GM12878 (cell line): ENCODE results near the gene SCIMP. TPM values are rescaled to one million over a fixed set of nuclear protein-coding genes. Genes with fewer than 3 reads are reported as not detected.
"Not testable (repeated sequence)": the region's sequence is repeated elsewhere in the genome, so short reads cannot be mapped to it uniquely, and the experiment has no call there.

Experiments
- ATAC-seq: fragments of 200-7000 bp; cut with Tn5 transposase; 3 replicates; pipeline ENCODE4 v1.9.1; 2020; ENCODE audit warnings: mild to moderate bottlenecking, moderate library complexity
- BruUV-seq: library from RNA; stranded (reverse); fragments of 400-500 nt; replicated peaks from 2 replicates; lab custom pipeline; 2021; lab: Mats Ljungman, UMichigan
- CTCF ChIA-PET: fragments of 300-600 bp; sonication (Branson Sonifier 250); formaldehyde crosslinking; extraction: SDS; loops from one replicate; lab custom pipeline; 2021; ENCODE audit warnings: inconsistent platforms; lab: Yijun Ruan, JAX
- POLR2A ChIA-PET: fragments of 350-600 bp; formaldehyde crosslinking; extraction: SDS; loops from one replicate; lab custom pipeline; 2021; ENCODE audit warnings: inconsistent platforms; lab: Charles Lee
- RAD21 ChIA-PET: fragments of 300-600 bp; sonication (Branson Sonifier 250); formaldehyde crosslinking; loops from one replicate; lab custom pipeline; 2023; ENCODE audit warnings: antibody characterized with exemption; ENCODE audit not compliant: unreplicated experiment; lab: Charles Lee
- SMC1A ChIA-PET: fragments of 300-600 bp; sonication (Branson Sonifier 250); formaldehyde crosslinking; loops from one replicate; lab custom pipeline; 2023; ENCODE audit not compliant: unreplicated experiment, uncharacterized antibody; lab: Charles Lee
- DNase-seq: peaks from one replicate; pipeline ENCODE4 v3.0.0-alpha.2; 2011; ENCODE audit warnings: low read depth, low spot score
- FAIRE-seq: peaks from 3 replicates; lab custom pipeline; 2011; peaks lifted over from hg19 to GRCh38; lab: Jason Lieb, UNC
- H2AFZ ChIP-seq: 2 replicates; pipeline ENCODE4 v1.6.0; 2011; ENCODE audit warnings: low read depth, low read length, control low read depth; ENCODE audit not compliant: control insufficient read depth
- H3K27ac ChIP-seq: 2 replicates; pipeline ENCODE4 v1.5.1; 2011; ENCODE audit warnings: control low read depth; ENCODE audit not compliant: control insufficient read depth, insufficient read depth
- H3K27me3 ChIP-seq, 2 experiments: replicated peaks in 1 of 2; 2 replicates each; pipeline versions ENCODE4 v1.6.0 to v1.6.1; 2011; ENCODE audit warnings: low read length in 1 of 2; ENCODE audit not compliant: control insufficient read depth in 2 of 2, insufficient read depth in 2 of 2
- H3K36me3 ChIP-seq, 2 experiments: 2 replicates each; pipeline ENCODE4 v1.5.1; 2011; ENCODE audit warnings: low read length in 1 of 2; ENCODE audit not compliant: control insufficient read depth in 2 of 2, insufficient read depth in 2 of 2
- H3K4me1 ChIP-seq: 2 replicates; pipeline ENCODE4 v1.6.1; 2011; ENCODE audit warnings: mild to moderate bottlenecking, low read length, moderate library complexity, mixed read lengths; ENCODE audit not compliant: control insufficient read depth, insufficient read depth
- H3K4me2 ChIP-seq: 2 replicates; pipeline ENCODE4 v1.6.0; 2011; ENCODE audit warnings: control low read depth; ENCODE audit not compliant: control insufficient read depth, insufficient read depth
- H3K4me3 ChIP-seq: fragments of 200-600 bp; sonication (generic); 2 replicates; pipeline ENCODE4 v1.5.1; 2016
- H3K79me2 ChIP-seq: 2 replicates; pipeline ENCODE4 v1.6.0; 2011; ENCODE audit warnings: low read length; ENCODE audit not compliant: control insufficient read depth, insufficient read depth
- H3K9ac ChIP-seq: 2 replicates; pipeline ENCODE4 v1.8.0; 2011; ENCODE audit warnings: low read length, control low read depth, mixed read lengths; ENCODE audit not compliant: control insufficient read depth, insufficient read depth
- H3K9me3 ChIP-seq: replicated peaks from 3 replicates; pipeline ENCODE4 v1.5.1; 2011; ENCODE audit warnings: mild to moderate bottlenecking, low read length; ENCODE audit not compliant: control insufficient read depth, insufficient read depth
- H4K20me1 ChIP-seq: 2 replicates; pipeline ENCODE4 v1.6.0; 2011; ENCODE audit not compliant: control insufficient read depth, insufficient read depth
- ATF7 ChIP-seq: fragments of 450-650 bp; IDR thresholded peaks from 2 replicates; pipeline ENCODE4 v1.6.1; 2016; ENCODE audit warnings: low read depth, mild to moderate bottlenecking
- ESRRA ChIP-seq: IDR thresholded peaks from 2 replicates; pipeline ENCODE4 v1.6.1; 2012; ENCODE audit warnings: mild to moderate bottlenecking, low read length, improper control_type of control experiment
- HCFC1 ChIP-seq: fragments of 150-350 bp; IDR thresholded peaks from 2 replicates; pipeline ENCODE4 v1.6.1; 2014; ENCODE audit warnings: low read length
- JUNB ChIP-seq: IDR thresholded peaks from 2 replicates; pipeline ENCODE4 v1.6.1; 2016; ENCODE audit warnings: antibody characterized with exemption, mild to moderate bottlenecking
- NFXL1 ChIP-seq: fragments of 450-650 bp; IDR thresholded peaks from 2 replicates; pipeline ENCODE4 v1.6.1; 2017; ENCODE audit warnings: antibody characterized with exemption, mild to moderate bottlenecking, borderline replicate concordance
- NFYB ChIP-seq: IDR thresholded peaks from 2 replicates; pipeline ENCODE4 v1.6.1; 2011; ENCODE audit warnings: low read depth, mild to moderate bottlenecking, low read length, improper control_type of control experiment, moderate library complexity; ENCODE audit not compliant: insufficient read depth
- NR2C1 ChIP-seq: fragments of 450-650 bp; IDR thresholded peaks from 2 replicates; pipeline ENCODE4 v1.6.1; 2017; ENCODE audit warnings: antibody characterized with exemption, mild to moderate bottlenecking, moderate library complexity
- WRNIP1 ChIP-seq: IDR thresholded peaks from 2 replicates; pipeline ENCODE4 v1.6.1; 2011; ENCODE audit warnings: low read depth, low read length, improper control_type of control experiment, borderline replicate concordance
- ZZZ3 ChIP-seq: IDR thresholded peaks from 2 replicates; pipeline ENCODE4 v1.6.1; 2011; ENCODE audit warnings: low read depth; ENCODE audit not compliant: control insufficient read depth, insufficient read length
- WGBS: methylation state at CpG from one replicate; pipeline ENCODE4 v1.1.6; 2016; ENCODE audit warnings: low lambda C conversion rate; ENCODE audit not compliant: insufficient replicate concordance, insufficient coverage; ENCODE audit errors: missing lambda C conversion rate; 5-methylcytosine and 5-hydroxymethylcytosine counted together
- in situ Hi-C: fragments of 300-500 bp; cut with MboI; formaldehyde crosslinking; loops from 9 replicates; pipeline ENCODE4 v1.14.3; 2018; ENCODE audit warnings: mixed read lengths
- intact Hi-C: fragments of 100-400 bp; cut with micrococcal nuclease; formaldehyde crosslinking; loops from one replicate; pipeline ENCODE4 v1.14.2; 2022; ENCODE audit not compliant: unreplicated experiment
- polyA plus RNA-seq, 11 experiments: library from polyadenylated mRNA; depleted of rRNA in 4 of 11; unstranded in 6 of 11; stranded (reverse) in 5 of 11; fragments of >200 nt; fragmentation: Nextera tagmentation in 4 of 11; fragmentation: Illumina TruSeq in 1 of 11; extraction: Ambion mirVana in 4 of 11; extraction: Trizol in 1 of 11; gene quantifications; 1 replicate in 1 of 11; 2 replicates in 10 of 11; pipeline versions ENCODE4 v1.2.1 to v1.2.3, GENCODE V29; 2011 to 2016; ENCODE audit warnings: inconsistent platforms in 2 of 11, missing spikeins in 2 of 11, low read depth in 1 of 11
- total RNA-seq, 4 experiments: library from RNA; depleted of rRNA in 3 of 4; stranded (reverse); fragments of >200 nt in 3 of 4; fragmentation: Illumina TruSeq in 1 of 4; extraction: Trizol in 1 of 4; gene quantifications; 2 replicates each; pipeline versions ENCODE4 v1.2.1 to v1.2.3, GENCODE V29; 2013 to 2021
- TF ChIP-seq, protein P1 (sequence below): fragments of 450-650 bp; formaldehyde crosslinking; IDR thresholded peaks from 2 replicates; pipeline ENCODE4 v1.4.0; 2020; ENCODE audit warnings: mild to moderate bottlenecking, moderate library complexity
- TF ChIP-seq, protein P2 (sequence below): fragments of 450-650 bp; IDR thresholded peaks from 2 replicates; pipeline ENCODE4 v1.6.1; 2018; ENCODE audit warnings: borderline replicate concordance, mild to moderate bottlenecking; ENCODE audit not compliant: partially characterized antibody

Gene SCIMP
- total and polyA plus RNA-seq, 10 of the 15 experiments (the other 5 are each of a cell fraction or from before 2014, with no cell fraction given), result 56.7 to 151 (median 95.0) TPM

DNA sequence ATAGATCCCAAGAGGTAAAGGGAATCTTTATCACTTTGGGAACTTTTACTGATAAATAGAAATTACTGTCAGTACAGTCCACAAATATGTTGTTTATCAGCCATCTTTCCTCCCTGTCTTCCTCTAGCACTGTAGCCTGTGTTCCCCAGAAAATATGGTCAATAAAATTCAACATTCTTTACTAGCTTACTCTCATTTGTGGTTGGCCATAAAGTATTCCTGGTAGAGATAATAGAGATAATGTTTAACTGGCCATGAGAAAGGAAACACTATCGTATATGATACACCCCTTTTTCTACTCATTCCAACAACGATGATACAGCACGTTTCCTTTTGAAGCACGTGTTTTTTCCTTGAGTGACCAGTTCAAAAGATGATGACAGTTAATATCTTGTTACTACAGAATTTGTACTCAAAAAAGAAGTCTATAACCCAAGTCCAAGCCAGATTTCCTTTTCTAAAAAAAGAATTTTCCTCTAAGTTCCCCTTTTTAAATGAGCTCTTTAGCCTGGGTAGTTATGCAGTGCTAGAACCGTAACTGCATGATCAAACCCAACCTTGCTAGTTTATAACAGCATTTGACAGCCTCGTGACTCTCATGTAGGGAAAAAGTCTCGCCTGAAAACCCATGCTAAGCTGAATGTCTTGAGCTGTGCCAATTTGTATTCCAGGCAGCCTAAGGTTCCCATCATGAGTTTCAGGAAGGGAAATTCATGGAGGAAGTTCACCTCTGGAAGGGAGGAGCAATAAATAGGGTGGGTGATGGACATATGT is 68.7 kb downstream of the SCIMP start:
- H2AFZ ChIP-seq, FAIRE-seq, CTCF ChIA-PET, H3K4me1 ChIP-seq, H3K9ac ChIP-seq, H3K27ac ChIP-seq, RAD21 ChIA-PET, H3K36me3 ChIP-seq, H3K27me3 ChIP-seq, SMC1A ChIA-PET, DNase-seq, intact Hi-C loops, H3K79me2 ChIP-seq, H3K9me3 ChIP-seq, H3K4me2 ChIP-seq, H3K4me3 ChIP-seq, in situ Hi-C loops, BruUV-seq, POLR2A ChIA-PET, H4K20me1 ChIP-seq, ATAC-seq: not testable (repeated sequence)
- WGBS, result 29% methylated on average over 5 of the region's 7 CpGs

DNA sequence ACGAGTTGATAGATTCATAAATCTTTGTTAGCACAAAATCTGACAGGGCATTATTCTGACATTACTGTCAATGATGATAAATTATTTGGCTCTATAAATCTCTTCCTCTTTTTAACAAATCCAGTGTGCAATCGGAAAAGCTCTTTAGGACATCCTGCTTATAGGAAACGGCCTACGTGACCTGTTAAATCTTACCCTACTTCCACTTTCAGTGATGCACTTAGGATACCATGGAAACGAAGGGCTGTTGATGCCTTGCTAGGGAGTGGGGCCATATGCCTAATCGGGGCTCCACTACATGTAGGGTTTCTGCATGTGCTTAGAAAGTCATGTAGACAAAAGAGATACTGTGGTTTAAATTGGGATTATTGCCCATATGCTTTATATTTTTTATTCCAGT is 70.2 kb downstream of the SCIMP start:
- no peak overlapping the region for H2AFZ ChIP-seq
- SMC1A ChIA-PET, result no interaction called here
- no peak overlapping the region for H3K27ac ChIP-seq
- WGBS, result 57% methylated on average over 6 of the region's 6 CpGs
- FAIRE-seq, result no peak
- in situ Hi-C loops, result no loop called here
- H4K20me1 ChIP-seq, result no peaks in the 10 kb centered on the region
- no peaks in the 10 kb centered on the region for H3K36me3 ChIP-seq
- no peak overlapping the region for H3K9ac ChIP-seq
- no peak overlapping the region for H3K4me3 ChIP-seq
- POLR2A ChIA-PET, result no interaction called here
- H3K27me3 ChIP-seq, result no peaks in the 10 kb centered on the region
- H3K4me2 ChIP-seq, result no peak overlapping the region
- RAD21 ChIA-PET, result no interaction called here
- ATAC-seq, result no peak
- H3K79me2 ChIP-seq, result no peaks in the 10 kb centered on the region
- no TSS peak for BruUV-seq
- DNase-seq, result no peak
- H3K9me3 ChIP-seq, result no peaks in the 10 kb centered on the region; the same call in 1 of the 3 replicates
- H3K4me1 ChIP-seq, result peaks cover 4% of the 10 kb centered on the region
- CTCF ChIA-PET, result no interaction called here
- intact Hi-C loops, result no loop called here
- TF ChIP-seq ATF7 (no peak), NFXL1 (no peak), HCFC1 (no peak), WRNIP1 (no peak), NR2C1 (no peak), ZZZ3 (no peak), NFYB (no peak), ESRRA (no peak), JUNB (no peak)
- TF ChIP-seq, protein P1, sequence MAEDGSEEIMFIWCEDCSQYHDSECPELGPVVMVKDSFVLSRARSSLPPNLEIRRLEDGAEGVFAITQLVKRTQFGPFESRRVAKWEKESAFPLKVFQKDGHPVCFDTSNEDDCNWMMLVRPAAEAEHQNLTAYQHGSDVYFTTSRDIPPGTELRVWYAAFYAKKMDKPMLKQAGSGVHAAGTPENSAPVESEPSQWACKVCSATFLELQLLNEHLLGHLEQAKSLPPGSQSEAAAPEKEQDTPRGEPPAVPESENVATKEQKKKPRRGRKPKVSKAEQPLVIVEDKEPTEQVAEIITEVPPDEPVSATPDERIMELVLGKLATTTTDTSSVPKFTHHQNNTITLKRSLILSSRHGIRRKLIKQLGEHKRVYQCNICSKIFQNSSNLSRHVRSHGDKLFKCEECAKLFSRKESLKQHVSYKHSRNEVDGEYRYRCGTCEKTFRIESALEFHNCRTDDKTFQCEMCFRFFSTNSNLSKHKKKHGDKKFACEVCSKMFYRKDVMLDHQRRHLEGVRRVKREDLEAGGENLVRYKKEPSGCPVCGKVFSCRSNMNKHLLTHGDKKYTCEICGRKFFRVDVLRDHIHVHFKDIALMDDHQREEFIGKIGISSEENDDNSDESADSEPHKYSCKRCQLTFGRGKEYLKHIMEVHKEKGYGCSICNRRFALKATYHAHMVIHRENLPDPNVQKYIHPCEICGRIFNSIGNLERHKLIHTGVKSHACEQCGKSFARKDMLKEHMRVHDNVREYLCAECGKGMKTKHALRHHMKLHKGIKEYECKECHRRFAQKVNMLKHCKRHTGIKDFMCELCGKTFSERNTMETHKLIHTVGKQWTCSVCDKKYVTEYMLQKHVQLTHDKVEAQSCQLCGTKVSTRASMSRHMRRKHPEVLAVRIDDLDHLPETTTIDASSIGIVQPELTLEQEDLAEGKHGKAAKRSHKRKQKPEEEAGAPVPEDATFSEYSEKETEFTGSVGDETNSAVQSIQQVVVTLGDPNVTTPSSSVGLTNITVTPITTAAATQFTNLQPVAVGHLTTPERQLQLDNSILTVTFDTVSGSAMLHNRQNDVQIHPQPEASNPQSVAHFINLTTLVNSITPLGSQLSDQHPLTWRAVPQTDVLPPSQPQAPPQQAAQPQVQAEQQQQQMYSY, result no peak
- TF ChIP-seq, protein P2, sequence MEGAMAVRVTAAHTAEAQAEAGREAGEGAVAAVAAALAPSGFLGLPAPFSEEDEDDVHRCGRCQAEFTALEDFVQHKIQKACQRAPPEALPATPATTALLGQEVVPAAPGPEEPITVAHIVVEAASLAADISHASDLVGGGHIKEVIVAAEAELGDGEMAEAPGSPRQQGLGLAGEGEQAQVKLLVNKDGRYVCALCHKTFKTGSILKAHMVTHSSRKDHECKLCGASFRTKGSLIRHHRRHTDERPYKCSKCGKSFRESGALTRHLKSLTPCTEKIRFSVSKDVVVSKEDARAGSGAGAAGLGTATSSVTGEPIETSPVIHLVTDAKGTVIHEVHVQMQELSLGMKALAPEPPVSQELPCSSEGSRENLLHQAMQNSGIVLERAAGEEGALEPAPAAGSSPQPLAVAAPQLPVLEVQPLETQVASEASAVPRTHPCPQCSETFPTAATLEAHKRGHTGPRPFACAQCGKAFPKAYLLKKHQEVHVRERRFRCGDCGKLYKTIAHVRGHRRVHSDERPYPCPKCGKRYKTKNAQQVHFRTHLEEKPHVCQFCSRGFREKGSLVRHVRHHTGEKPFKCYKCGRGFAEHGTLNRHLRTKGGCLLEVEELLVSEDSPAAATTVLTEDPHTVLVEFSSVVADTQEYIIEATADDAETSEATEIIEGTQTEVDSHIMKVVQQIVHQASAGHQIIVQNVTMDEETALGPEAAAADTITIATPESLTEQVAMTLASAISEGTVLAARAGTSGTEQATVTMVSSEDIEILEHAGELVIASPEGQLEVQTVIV, result no peak
